Measurements from ENCODE around the gene ARSD.
"Not testable (repeated sequence)": the region's sequence is repeated elsewhere in the genome, so short reads cannot be mapped to it uniquely, and the experiment has no call there.

The ARSD gene

GRCh38 chrX:2928583-2929434 lies at the start of gene ARSD:
Gene ARSD (minus strand): TSS chrX:2929339. CDS start chrX:2929275, 64 bp downstream.
- peak; percentile 70 for TF ChIP-seq POLR2A (IDR thresholded peaks at IDR 0.05; ENCODE audit: low read depth, low read length)
- peak; percentile 49 for DNase-seq (ENCODE audit: insufficient read length, low spot score)
- no peak for FAIRE-seq

- FAIRE-seq; DNase-seq (ENCODE audit: insufficient read length, low spot score): not testable (repeated sequence)
Observed at GRCh38 chrX:2978639-2979038, 49.5 kb upstream of the ARSD start.

- no peak for TF ChIP-seq POLR2A (IDR thresholded peaks at IDR 0.05; ENCODE audit: low read depth, low read length)
- DNase-seq (ENCODE audit: insufficient read length, low spot score), result no peak
Observed at GRCh38 chrX:2974961-2975360, 45.8 kb upstream of the ARSD start.

GRCh38 chrX:2972391-2972790 lies 43.3 kb upstream of the ARSD start:
- no peak for DNase-seq (ENCODE audit: insufficient read length, low spot score)
- no peak for TF ChIP-seq POLR2A (IDR thresholded peaks at IDR 0.05; ENCODE audit: low read depth, low read length)
- FAIRE-seq, result no peak

More at GRCh38 chrX:2974961-2975360, 45.8 kb upstream of the ARSD start:
- FAIRE-seq, result no peak

GRCh38 chrX:2969021-2969420 lies 39.9 kb upstream of the ARSD start:
- DNase-seq (ENCODE audit: insufficient read length, low spot score) (no peak), FAIRE-seq (no peak)
- no peak for TF ChIP-seq POLR2A (IDR thresholded peaks at IDR 0.05; ENCODE audit: low read depth, low read length)

GRCh38 chrX:2967998-2968909 lies 39.1 kb upstream of the ARSD start:
- no peak; the same call in 1 of the 2 replicates for TF ChIP-seq POLR2A (IDR thresholded peaks at IDR 0.05; ENCODE audit: low read depth, low read length)
- FAIRE-seq (no peak), DNase-seq (ENCODE audit: insufficient read length, low spot score) (peak; percentile 2)

- no peak for TF ChIP-seq POLR2A (IDR thresholded peaks at IDR 0.05; ENCODE audit: low read depth, low read length)
- no peak for FAIRE-seq
Observed at GRCh38 chrX:2967584-2967983, 38.4 kb upstream of the ARSD start.

GRCh38 chrX:2967012-2967411 lies 37.9 kb upstream of the ARSD start:
- FAIRE-seq (no peak), DNase-seq (ENCODE audit: insufficient read length, low spot score) (no peak)
- TF ChIP-seq POLR2A (IDR thresholded peaks at IDR 0.05; ENCODE audit: low read depth, low read length), result no peak

More at GRCh38 chrX:2967584-2967983, 38.4 kb upstream of the ARSD start:
- DNase-seq (ENCODE audit: insufficient read length, low spot score), result no peak

- FAIRE-seq (no peak), DNase-seq (ENCODE audit: insufficient read length, low spot score) (no peak)
- no peak for TF ChIP-seq POLR2A (IDR thresholded peaks at IDR 0.05; ENCODE audit: low read depth, low read length)
Observed at GRCh38 chrX:2965965-2966364, 36.8 kb upstream of the ARSD start.

GRCh38 chrX:2963992-2964794 lies 35.1 kb upstream of the ARSD start:
- FAIRE-seq, result not testable (repeated sequence)
- DNase-seq (ENCODE audit: insufficient read length, low spot score), result peak; percentile 4

- not testable (repeated sequence) for FAIRE-seq; DNase-seq (ENCODE audit: insufficient read length, low spot score)
Observed at GRCh38 chrX:2963449-2963848, 34.3 kb upstream of the ARSD start.

- no peak for DNase-seq (ENCODE audit: insufficient read length, low spot score)
- TF ChIP-seq POLR2A (IDR thresholded peaks at IDR 0.05; ENCODE audit: low read depth, low read length), result no peak
- no peak for FAIRE-seq
Observed at GRCh38 chrX:2962381-2962780, 33.2 kb upstream of the ARSD start.

GRCh38 chrX:2960861-2961515 lies 31.8 kb upstream of the ARSD start:
- FAIRE-seq (no peak), DNase-seq (ENCODE audit: insufficient read length, low spot score) (no peak)
- no peak for TF ChIP-seq POLR2A (IDR thresholded peaks at IDR 0.05; ENCODE audit: low read depth, low read length)
